Osteocyte (in vitro differentiated cells): ENCODE measurements around the gene CLASP1. TPM values are rescaled to one million over a fixed set of nuclear protein-coding genes. Genes with fewer than 3 reads are reported as not detected.
"Not testable (repeated sequence)": the region's sequence is repeated elsewhere in the genome, so short reads cannot be mapped to it uniquely, and the experiment has no call there.

ENCODE experiments used
- DNase-seq: peaks from one replicate; pipeline ENCODE4 v3.0.0; 2021; ENCODE audit warnings: mixed read lengths; ENCODE audit not compliant: unreplicated experiment; ENCODE audit errors: extremely low spot score
- H3K27ac Mint-ChIP-seq: one replicate; pipeline ENCODE4 v1.8.0; 2021; ENCODE audit warnings: mild to moderate bottlenecking, mixed read lengths; ENCODE audit not compliant: unreplicated experiment
- H3K27me3 Mint-ChIP-seq: one replicate; pipeline ENCODE4 v1.8.0; 2021; ENCODE audit warnings: mixed read lengths; ENCODE audit not compliant: unreplicated experiment
- H3K36me3 Mint-ChIP-seq: one replicate; pipeline ENCODE4 v1.8.0; 2021; ENCODE audit warnings: mixed read lengths; ENCODE audit not compliant: unreplicated experiment
- H3K4me1 Mint-ChIP-seq: one replicate; pipeline ENCODE4 v1.8.0; 2021; ENCODE audit warnings: mixed read lengths; ENCODE audit not compliant: unreplicated experiment
- H3K4me3 Mint-ChIP-seq: one replicate; pipeline ENCODE4 v1.8.0; 2021; ENCODE audit warnings: mild to moderate bottlenecking, moderate library complexity, mixed read lengths; ENCODE audit not compliant: unreplicated experiment
- H3K9me3 Mint-ChIP-seq: one replicate; pipeline ENCODE4 v1.8.0; 2021; ENCODE audit warnings: mixed read lengths; ENCODE audit not compliant: unreplicated experiment
- CTCF ChIP-seq: fragments of 200-600 bp; sonication (generic); IDR thresholded peaks from 2 replicates; pipeline ENCODE4 v1.5.0; 2021; ENCODE audit warnings: antibody characterized with exemption, mild to moderate bottlenecking, moderate library complexity
- total RNA-seq: library from RNA; stranded (reverse); gene quantifications from 2 replicates; pipeline ENCODE4 v1.2.1, GENCODE V29; 2021

The CLASP1 gene
- total RNA-seq, 1 donor from 2014 or later: 59.9 TPM

- H3K4me3 Mint-ChIP-seq: no peak overlapping the region
- TF ChIP-seq CTCF: no peak
- no peak for DNase-seq
- H3K9me3 Mint-ChIP-seq: no peaks in the 10 kb centered on the region
- H3K4me1 Mint-ChIP-seq: no peaks in the 10 kb centered on the region
- H3K27me3 Mint-ChIP-seq: no peaks in the 10 kb centered on the region
- H3K36me3 Mint-ChIP-seq: no peaks in the 10 kb centered on the region
- no peak overlapping the region for H3K27ac Mint-ChIP-seq
Measured at GRCh38 chr2:121664086-121664485, 14.8 kb upstream of the CLASP1 start.

GRCh38 chr2:121663434-121663833, 14.2 kb upstream of the CLASP1 start:
- Mint-ChIP-seq H3K27me3 (no peaks in the 10 kb centered on the region), H3K9me3 (no peaks in the 10 kb centered on the region), H3K4me1 (no peaks in the 10 kb centered on the region), H3K27ac (no peak overlapping the region), H3K36me3 (peaks cover 2% of the 10 kb centered on the region), H3K4me3 (no peak overlapping the region)
- no peak for DNase-seq
- TF ChIP-seq CTCF: no peak

GRCh38 chr2:121662656-121663055, 13.4 kb upstream of the CLASP1 start:
- H3K36me3 Mint-ChIP-seq: peaks cover 2% of the 10 kb centered on the region

GRCh38 chr2:121659933-121660332, 10.7 kb upstream of the CLASP1 start:
- H3K4me1 Mint-ChIP-seq: no peaks in the 10 kb centered on the region
- H3K4me3 Mint-ChIP-seq: no peak overlapping the region
- H3K27ac Mint-ChIP-seq: no peak overlapping the region
- no peak for DNase-seq
- H3K9me3 Mint-ChIP-seq: no peaks in the 10 kb centered on the region
- H3K27me3 Mint-ChIP-seq: no peaks in the 10 kb centered on the region
- TF ChIP-seq CTCF: no peak
- H3K36me3 Mint-ChIP-seq: peaks cover 2% of the 10 kb centered on the region

More at GRCh38 chr2:121662656-121663055, 13.4 kb upstream of the CLASP1 start:
- Mint-ChIP-seq H3K9me3 (no peaks in the 10 kb centered on the region), H3K27me3 (no peaks in the 10 kb centered on the region), H3K4me3 (no peak overlapping the region), H3K4me1 (no peaks in the 10 kb centered on the region), H3K27ac (no peak overlapping the region)
- TF ChIP-seq CTCF: no peak
- DNase-seq: no peak

GRCh38 chr2:121658393-121658792, 9.1 kb upstream of the CLASP1 start:
- DNase-seq, H3K4me1 Mint-ChIP-seq, H3K4me3 Mint-ChIP-seq, H3K27me3 Mint-ChIP-seq, H3K27ac Mint-ChIP-seq, H3K9me3 Mint-ChIP-seq, H3K36me3 Mint-ChIP-seq: not testable (repeated sequence)

GRCh38 chr2:121653035-121653434, 3.8 kb upstream of the CLASP1 start:
- no peak for TF ChIP-seq CTCF
- Mint-ChIP-seq H3K36me3 (peaks cover 3% of the 10 kb centered on the region), H3K27ac (no peak overlapping the region), H3K27me3 (no peaks in the 10 kb centered on the region), H3K9me3 (no peaks in the 10 kb centered on the region), H3K4me3 (no peak overlapping the region), H3K4me1 (peaks cover 21% of the 10 kb centered on the region)
- no peak for DNase-seq
